Hematopoietic multipotent progenitor cell treated with erythropoietin and hydrocortisone succinate and interleukin-3 and kit ligand, for 15 days (in vitro differentiated cells): ENCODE data around the gene CSKMT.
"Not testable (repeated sequence)": the region's sequence is repeated elsewhere in the genome, so short reads cannot be mapped to it uniquely, and the experiment has no call there.

ENCODE experiments used
- DNase-seq: peaks from one replicate; pipeline ENCODE4 v3.0.0-alpha.2; 2015; ENCODE audit warnings: low spot score

Gene CSKMT, protein sequence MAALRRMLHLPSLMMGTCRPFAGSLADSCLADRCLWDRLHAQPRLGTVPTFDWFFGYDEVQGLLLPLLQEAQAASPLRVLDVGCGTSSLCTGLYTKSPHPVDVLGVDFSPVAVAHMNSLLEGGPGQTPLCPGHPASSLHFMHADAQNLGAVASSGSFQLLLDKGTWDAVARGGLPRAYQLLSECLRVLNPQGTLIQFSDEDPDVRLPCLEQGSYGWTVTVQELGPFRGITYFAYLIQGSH

DNA sequence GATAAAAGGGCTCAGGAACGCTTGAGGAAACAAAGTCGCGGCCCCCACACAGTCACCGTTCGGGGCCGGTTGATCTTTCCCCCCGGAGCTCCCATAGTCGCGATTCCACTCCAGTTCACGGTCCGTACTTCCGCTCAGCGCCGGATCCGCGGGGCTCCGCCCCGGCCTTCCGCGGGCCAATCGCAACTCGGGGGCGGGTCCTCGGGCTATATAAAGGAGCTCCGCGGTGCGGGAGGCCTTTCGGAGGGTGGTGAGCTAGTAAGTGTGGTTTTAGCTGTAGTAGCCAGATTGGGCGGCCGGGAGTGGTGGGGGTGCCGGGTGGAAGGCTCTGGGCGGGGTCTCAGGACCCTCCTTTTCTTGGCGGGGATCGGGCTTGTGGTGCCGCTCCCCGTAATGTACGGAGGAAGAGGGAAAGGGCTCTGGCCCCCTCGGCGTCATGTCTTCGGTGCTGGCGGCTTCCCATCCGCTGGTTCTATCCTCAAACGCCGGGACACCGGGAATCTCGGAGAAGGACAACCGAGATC is at the start of gene CSKMT, which contains the start of gene C11orf98:
TSS of gene CSKMT (plus strand) at position 238 of the 524 bp plus-strand sequence. CDS start 568 bp downstream, outside the sequence.
TSS of gene C11orf98 (minus strand) at position 136 of the 524 bp plus-strand sequence. CDS start at position 95, 41 bp downstream.
- DNase-seq: peak; percentile 94

DNA sequence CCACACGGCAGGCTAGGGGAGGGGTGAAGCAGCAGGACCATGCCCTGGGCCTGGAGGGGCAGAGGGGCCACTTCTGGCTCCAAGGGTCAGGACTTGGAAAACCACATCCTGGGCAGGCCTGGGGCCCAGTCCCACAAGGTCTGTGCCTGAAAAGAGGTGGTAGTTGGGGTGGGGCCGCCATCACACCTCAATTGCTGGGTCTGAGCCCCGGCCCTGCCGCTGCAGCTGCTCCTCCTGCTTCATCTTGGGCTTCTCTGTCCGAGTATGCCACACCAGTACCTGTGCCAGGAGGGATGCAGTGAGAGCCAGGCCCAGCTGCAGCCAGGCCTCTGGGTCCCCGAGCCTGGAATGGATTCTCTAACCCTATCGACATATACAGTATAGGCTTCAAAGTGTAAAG is 49.6 kb upstream of the CSKMT start:
- no peak for DNase-seq

DNA sequence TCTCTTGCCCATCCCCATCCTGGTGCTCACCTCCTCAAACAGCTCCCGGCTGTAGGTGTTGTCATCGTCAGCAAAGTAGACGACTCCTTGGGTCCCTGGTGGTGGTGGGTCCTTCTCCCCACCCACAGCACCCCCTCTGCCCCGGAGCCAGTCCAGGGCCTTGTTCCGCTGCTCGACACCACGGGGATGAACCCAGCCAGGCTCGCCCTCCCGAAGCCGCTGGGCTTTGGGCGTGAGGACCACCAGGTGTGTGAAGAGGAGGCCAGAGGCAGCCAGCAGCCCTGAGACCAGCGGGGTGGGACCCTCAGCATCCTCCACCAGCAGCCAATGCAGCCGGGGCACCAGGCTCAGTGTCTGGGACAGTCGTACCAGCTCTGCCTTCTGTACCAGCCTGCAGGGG is 48.2 kb upstream of the CSKMT start:
- DNase-seq: not testable (repeated sequence)

DNA sequence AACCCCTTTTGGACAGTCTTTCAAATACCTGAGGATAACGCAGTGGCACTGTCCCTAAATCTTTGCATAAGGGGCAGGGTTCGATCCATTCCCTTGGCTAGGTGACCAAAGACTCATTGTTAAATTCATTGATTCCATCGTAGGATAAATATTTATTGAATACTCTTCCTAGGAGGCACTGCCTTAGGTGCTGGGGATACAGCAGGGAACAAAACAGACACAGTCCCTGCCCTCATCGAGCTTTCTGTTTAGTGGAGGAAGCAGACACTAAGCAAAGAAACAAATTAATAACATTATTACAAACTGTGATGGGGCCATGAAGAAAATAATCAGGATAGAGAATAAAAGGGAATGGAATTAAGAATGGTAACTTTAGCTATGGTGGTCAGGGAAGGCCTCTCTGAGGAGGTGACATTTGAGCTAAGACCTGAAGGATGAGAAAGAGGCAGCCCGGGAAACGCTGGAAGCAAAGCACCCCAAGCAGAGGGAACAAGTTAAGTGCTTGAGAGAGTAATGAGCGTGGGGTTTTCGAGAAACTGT is 44.0 kb upstream of the CSKMT start:
- DNase-seq: no peak

DNA sequence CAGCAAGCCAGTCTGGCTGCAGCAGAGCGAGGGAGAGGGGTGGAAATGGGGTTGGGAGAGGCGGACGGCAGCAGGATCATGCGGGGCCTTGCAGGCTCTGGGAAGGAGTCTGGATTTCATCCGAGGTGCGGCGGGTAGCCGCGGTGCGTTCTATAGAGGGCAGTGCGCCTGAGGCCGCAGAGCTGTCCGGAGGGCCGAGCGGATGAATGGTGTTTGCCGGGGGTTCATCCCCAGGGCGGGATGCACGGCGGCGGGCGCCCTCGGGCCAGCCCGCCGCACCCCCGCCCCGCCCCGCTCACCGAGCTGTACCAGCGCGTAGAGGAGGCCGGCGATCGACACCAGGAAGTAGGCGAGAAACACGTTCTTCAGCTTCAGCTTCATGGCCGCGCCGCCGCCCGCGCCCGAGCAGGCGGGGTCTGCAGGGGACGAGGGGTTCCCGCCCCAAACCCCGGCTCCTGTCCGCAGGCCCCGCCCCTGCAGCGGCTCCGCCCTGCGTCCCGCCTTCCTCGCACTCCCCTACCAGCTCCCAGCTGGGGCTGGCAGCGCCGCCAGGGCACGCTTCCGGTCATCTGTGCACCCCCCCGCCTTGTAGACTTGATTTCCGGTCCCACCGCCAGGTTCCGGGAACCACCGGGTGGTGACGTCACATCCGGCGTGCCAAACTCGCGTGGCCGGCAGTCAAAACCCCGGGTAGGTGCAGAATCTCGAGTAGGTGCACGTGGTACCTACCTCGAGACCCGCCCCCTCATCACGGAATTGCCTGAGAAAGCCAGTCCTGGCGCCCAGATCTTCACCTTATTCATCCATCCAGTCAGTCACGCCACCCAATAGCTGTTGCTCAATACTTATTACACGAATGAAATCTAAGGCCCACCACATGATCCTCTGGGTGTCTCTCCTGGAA is 43.3 kb upstream of the CSKMT start, which contains the start of gene B3GAT3:
TSS of gene B3GAT3 (minus strand) at position 420 of the 904 bp plus-strand sequence. CDS start at position 381, 39 bp downstream.
- peak; percentile 88 for DNase-seq

DNA sequence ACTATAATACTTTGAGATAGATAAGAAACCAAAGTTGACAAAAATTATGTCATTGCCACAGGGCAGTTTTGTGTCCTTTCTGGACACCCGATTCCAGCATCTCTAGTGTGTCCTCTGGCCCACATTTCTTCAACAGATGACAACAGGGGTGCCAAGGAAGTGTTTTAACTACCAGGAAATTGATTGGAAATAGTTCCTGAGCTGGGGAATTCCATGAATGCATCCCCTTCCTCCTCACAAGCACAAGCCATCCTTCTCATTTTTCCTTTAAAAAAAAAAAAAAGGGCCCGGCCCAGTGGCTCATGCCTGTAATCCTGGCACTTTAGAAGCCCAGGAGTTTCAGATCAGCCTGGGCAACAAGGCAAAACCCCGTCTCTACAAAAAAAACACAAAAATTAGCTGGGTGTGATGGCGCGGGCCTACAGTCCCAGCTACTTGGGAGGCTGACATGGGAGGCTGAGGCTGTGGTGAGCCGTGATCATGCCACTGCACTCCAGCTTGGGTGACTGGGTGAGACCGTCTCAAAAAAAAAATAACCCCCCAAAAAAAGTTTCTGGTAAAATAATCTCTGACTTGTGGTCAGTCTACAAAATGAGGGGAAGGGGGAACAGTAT is 42.5 kb upstream of the CSKMT start:
- DNase-seq: no peak

DNA sequence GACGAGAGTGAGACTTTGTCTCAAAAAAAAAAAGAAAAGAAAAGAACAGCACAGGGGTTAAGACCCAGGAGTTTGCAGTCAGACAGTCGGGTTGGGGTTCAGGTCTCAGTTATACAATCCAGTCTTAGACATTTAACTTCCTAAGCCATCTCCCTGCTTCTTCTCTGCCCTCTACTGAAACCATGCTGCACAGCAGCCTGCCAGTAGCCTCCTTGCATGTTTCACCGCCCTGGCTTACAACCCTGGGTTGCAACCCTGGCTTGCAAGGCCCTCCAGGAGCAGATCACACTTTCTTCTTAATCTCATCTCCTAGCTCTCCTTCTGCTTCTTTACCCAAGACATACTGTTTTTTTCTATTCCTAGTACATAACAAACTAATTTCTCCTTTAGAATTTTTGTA is 37.4 kb upstream of the CSKMT start:
- no peak for DNase-seq

DNA sequence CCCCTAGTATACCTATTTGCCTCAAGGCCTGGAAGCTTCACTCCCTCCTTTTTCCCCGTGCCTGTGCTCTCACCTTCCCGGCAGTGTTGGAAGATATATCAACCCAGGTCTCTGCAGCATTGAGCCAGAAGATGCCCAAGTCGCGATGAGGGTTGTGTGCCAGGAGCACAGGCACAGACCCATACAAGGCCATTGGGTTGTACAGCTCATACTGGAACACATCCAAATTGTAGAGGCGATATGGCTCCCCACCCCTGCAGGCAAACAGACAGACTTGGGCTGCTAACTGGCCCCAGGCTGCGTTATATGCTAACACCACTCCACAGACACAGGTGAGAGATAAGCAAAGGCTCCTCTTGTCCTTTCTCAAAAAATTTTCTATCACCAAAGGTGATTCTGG is 32.6 kb upstream of the CSKMT start:
- no peak for DNase-seq

DNA sequence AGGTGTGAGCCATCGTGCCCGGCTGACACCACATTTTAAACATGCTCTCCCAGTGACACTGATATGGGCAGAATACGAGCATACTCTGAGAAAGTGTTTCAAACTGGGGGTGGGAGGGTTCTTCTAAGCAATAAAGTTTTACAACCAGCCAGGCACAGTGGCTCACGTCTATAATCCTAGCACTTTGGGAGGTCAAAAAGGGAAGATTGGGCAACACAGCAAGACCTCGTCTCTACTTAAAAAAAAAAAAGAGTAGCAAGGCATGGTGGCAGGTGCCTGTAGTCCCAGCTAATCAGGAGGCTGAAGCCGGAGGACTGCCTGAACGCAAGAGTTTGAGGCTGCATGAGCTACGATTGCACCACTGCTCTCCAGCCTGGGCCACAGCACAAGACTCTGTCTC is 20.9 kb upstream of the CSKMT start:
- no peak for DNase-seq

DNA sequence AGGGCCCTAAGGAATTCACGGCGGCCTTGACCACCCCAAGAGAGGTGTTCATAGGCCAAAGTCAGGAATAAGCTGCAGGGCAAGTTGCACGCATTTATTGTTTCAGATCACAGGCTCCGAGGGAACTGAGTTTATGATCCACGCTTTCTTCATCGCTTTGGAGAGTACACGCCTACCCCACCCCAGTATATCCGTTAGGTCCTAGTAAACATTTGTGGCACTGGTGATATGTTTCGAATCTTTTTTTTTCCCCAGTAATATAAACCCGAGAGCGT is 19.5 kb upstream of the CSKMT start:
- DNase-seq: no peak

DNA sequence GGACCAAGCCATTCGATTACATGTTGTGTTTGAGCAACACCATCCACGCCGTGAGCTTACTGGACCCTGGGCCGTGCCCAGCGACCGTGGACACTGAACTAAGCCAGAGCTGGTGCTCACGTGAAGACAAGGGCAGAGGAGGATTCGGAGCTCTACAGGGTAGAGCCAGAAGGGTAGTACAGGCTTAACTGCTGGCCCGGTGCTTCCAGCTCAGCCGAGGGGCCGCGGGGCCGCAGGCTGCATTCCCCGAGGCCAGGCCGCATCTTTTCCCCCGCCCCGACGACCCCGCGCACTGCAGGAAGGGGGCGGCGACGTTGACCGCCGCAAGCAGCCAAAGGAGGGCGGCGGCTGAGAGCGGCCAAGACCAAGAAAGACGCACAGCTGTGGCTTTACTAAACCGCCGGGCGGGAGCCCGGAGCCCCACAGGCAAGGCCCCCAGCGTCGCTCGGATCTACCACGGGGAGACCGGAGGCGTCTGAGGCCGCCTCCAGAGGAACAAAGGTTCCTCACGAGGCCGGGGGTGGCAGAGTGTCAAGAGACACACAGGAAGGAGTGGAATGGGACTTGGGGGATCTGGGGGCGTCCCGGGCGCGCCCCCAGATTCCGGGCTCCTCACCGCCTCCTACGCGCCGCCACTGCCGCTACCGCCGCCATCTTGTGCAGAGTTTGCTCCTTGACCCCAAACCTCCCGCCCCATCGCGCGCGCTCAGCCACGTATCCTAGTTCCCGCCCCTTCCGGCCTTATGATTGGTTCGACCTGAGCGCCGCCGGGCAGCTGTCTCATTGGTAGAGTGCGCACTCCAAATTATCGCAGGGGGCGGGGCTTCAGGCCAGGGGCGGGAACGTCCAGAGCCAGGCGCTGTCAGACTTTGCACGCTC is 18.9 kb upstream of the CSKMT start, which contains the start of gene GANAB:
TSS of gene GANAB (minus strand) at position 668 of the 879 bp plus-strand sequence. CDS start at position 654, 14 bp downstream.
- peak; percentile 100 for DNase-seq

DNA sequence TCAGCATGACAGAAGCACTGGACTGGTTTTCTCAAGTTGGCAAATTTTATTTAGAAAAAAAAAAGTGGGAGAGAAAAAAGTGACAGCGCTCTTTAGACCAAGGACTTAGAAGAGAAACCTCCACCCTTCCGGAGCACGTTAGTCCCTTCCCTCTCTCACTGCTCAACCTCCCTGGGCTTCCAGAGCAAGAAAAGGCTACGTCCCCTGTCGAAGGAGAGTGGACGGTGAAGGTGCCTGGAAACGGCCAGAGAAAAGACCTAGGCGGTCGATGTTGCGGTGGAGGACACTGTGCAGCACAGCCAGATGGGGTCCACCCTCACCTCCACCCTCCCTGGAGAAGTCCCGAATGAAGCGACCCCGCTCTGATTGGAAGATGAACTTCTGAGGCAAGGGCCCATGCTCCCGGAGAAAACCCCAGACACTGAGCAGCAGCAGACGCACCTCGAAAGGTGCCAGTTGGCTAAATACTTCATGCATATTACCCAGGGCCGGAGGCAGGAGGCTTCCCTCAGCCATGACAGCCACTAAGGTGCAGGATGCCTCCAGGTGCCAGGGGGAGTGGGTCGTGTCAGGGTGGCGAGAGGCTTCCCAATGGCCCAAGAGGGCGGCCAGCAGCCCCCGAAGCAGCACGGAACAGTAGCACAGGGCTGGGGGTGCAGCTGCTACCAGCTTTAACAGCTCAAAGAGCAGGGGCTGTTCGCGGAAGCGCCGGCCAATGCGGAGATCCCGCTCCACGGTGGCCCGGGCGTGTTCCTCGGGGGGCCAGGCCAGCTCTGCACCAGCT is 18.1 kb upstream of the CSKMT start:
- no peak for DNase-seq

DNA sequence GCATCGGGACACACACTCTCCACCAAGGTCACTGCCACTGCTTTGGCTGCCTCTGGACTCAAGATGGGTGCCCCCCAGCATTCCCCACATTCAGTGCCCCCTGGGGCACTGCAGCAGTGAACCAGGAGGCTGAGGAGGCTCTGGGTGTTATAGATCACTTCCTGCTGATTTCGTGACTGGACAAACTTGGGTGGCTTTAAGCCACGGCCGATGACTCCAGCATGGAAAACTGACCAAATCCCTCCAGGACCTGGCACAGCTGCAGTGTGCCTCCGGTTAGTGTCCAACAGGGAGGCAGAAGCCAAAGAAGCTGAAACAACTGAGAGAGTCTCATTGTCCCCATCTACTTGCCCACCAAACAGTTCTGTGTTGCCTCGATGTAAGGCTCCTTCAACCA is 17.5 kb upstream of the CSKMT start:
- no peak for DNase-seq

DNA sequence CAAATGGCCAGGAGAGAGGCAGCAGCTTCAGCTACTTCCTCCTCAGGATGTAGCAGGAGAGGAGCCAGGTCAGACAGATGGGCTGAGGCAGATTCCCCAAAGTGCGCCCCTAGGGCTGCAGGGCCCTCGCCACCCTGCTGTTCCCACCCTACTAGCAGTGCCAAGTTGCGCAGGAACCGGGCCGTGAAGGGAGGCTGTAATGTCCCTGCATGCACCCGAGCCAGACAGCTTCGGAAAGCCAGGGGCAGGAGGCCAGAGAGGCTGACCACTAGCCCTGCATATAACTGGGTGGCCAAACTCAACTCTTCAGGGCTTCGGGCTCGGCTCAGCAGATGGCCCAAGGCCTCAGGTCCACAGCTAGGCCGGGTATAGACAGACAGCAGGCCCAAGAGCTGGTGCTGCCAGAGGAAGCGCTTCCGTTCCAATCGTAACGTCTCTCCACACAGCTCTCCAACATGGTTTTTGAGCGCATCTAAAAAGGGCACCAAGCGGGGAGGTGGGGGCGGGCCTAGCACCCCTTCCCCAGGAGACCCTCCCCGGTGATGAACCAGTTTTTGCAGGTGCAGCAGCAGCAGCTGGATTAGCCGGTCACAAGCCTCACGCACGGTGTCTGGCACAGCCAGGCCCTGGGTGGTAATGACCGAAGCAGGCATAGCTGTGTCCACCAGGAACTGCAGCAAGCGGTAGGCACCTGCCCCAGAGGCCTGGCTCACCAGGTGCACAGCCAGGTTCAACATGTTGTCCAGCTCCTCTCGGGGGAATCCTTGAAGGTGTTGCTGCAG is 16.7 kb upstream of the CSKMT start:
- DNase-seq: no peak

DNA sequence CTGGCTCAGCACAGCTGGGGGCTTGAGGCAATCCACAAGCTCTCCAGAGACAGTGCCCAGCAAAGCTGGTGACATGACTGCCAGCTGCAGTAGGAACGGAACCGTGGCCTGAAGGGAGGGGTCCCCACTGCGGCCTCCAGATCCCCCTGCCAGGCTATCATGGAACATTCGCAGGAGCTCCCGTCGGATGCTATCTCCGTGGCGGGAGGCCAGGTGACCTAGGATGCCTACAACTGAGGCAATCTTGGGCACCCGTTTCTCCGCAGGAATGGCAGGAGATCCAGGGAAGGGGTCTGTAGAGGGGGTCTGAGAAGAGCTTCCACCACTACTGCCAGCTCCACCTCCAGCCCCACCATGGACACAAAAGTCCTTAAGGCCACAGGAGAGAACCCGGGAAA is 16.1 kb upstream of the CSKMT start:
- no peak for DNase-seq

DNA sequence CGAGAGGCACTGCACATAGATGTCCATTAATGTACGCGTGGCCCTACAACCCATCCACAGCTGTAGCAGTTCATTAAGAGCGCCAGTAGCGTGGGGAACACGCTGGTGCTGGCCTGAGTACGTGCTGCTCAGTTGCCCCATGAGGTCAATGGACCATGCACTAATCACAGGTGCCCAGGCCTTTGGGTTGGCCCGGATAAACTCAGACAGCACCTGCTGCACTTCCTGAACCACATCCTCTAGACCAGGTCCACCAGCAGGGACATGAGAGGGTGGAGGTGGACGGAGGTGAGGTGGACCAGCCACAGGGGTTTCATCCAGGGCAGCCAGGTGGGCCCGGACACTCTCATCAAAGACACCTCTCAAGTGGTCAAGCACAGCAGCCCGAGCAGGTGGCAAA is 15.6 kb upstream of the CSKMT start:
- no peak for DNase-seq

DNA sequence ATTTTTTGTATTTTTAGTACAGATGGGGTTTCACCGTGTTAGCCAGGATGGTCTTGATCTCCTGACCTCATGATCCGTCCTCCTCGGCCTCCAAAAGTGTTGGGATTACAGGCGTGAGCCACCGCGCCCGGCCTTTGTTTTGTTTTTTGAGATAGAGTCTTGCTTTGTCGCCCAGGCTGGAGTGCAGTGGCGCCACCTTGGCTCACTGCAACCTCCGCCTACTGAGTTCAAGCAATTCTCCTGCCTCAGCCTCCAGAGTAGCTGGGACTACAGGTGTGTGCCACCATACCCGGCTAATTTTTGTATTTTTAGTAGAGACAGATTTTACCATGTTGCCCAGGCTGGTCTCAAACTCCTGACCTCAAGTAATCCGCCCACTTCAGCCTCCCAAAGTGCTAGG is 14.8 kb upstream of the CSKMT start:
- DNase-seq: not testable (repeated sequence)

DNA sequence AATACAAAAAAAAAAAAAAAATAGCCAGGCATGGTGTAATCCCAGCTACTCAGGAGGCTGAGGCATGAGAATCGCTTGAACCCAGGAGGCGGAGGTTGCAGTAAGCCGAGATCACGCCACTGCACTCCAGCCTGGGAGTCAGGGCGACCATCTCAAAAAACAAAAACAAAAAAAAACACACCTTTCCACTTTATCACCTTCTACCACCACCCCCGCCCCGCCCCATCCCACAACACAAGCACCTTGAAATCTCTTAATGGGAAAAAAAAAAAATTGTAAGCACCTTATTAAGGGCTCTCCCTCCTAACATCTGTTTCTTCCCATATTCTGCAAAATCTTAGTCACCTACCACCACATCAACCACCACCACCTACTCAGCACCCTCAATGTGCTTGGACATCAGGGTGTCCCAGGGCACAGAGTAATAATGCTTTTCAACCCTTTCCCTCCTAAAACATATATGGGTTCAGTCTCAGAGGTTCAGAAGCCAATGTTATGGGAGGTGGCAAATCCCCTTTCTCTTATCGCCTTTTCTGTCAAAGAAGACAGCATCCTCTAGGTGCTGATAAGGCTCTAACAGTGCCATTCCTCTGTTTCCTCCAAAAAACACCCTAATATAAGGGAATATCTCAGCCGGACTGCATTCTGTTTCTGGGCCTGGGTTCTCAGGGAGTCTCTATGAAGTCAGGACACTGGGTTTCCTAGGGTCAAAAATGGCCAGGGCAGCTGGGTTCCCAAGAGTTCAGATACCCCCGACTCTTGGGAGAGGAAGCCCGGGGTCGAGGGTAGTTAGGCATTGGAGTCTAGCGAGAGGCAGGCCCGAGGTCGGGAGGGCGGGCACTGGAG is 12.7 kb upstream of the CSKMT start:
- peak; percentile 23 for DNase-seq

DNA sequence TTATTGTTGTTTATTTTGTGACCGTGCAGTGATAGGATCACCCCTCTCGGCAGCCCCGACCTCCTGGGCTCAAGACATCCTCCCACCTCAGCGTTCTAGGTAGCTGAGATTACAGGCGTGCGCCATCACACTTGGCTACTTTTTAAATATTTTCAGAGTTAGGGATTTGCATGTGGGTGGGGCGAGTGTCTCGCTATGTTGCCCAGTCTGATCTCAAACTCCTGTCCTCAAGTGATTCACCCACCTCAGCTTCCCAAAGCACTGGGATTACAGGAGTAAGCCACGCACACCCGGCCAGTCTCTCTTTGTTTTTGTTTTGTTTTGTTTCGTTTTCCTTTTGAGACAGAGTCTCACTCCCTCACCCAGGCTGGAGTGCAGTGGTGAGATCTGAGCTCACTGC is 10.8 kb upstream of the CSKMT start:
- no peak for DNase-seq
